HepG2 (cell line): ENCODE results near the gene FOXK2. TPM values are rescaled to one million over a fixed set of nuclear protein-coding genes. Genes with fewer than 3 reads are reported as not detected.
"Not testable (repeated sequence)": the region's sequence is repeated elsewhere in the genome, so short reads cannot be mapped to it uniquely, and the experiment has no call there.

ENCODE experiments used
- ATAC-seq: fragments of 200-7000 bp; cut with Tn5 transposase; 3 replicates; pipeline ENCODE4 v1.9.1; 2020; ENCODE audit warnings: mild to moderate bottlenecking, moderate library complexity
- BruUV-seq: library from RNA; stranded (reverse); fragments of 400-500 nt; replicated peaks from 2 replicates; lab custom pipeline; 2021; lab: Mats Ljungman, UMichigan
- CTCF ChIA-PET: fragments of 300-600 bp; formaldehyde crosslinking; extraction: SDS; loops from one replicate; lab custom pipeline; 2021; ENCODE audit warnings: low total read pairs, inconsistent platforms, low intra/inter-chr PET ratio; lab: Yijun Ruan, JAX
- POLR2A ChIA-PET: fragments of 350-600 bp; sonication (Branson Sonifier 250); formaldehyde crosslinking; loops from one replicate; lab custom pipeline; 2020; ENCODE audit warnings: antibody characterized with exemption, inconsistent platforms; lab: Yijun Ruan, JAX
- DNase-seq: peaks from one replicate; pipeline ENCODE4 v3.0.0-alpha.2; 2015; ENCODE audit warnings: low spot score
- FAIRE-seq: peaks from 3 replicates; lab custom pipeline; 2011; peaks lifted over from hg19 to GRCh38; lab: Jason Lieb, UNC
- H2AFZ ChIP-seq: one replicate; pipeline ENCODE4 v1.6.1; 2011; ENCODE audit warnings: low read length, inconsistent platforms
- H3K27ac ChIP-seq: fragments of 300-600 bp; 3 replicates; pipeline ENCODE4 v1.8.0; 2011; ENCODE audit warnings: mixed run types, mild to moderate bottlenecking, mixed read lengths, low read length, inconsistent platforms; ENCODE audit not compliant: insufficient read depth; ENCODE audit errors: extremely low read length
- H3K27me3 ChIP-seq, 2 experiments: fragments of 200-600 bp in 1 of 2; 2 replicates in 1 of 2; 3 replicates in 1 of 2; pipeline versions ENCODE4 v1.6.0 to v1.8.0; 2011; ENCODE audit warnings: low read length in 2 of 2, mild to moderate bottlenecking in 2 of 2, moderate library complexity in 2 of 2, inconsistent platforms in 1 of 2; ENCODE audit not compliant: insufficient read depth in 2 of 2, control insufficient read depth in 1 of 2
- H3K36me3 ChIP-seq, 2 experiments: fragments of 200-600 bp in 1 of 2; replicated peaks in 1 of 2; 2 replicates in 1 of 2; 3 replicates in 1 of 2; pipeline versions ENCODE4 v1.5.1 to v1.8.0; 2011; ENCODE audit warnings: low read length in 2 of 2, inconsistent platforms in 1 of 2; ENCODE audit not compliant: insufficient read depth in 2 of 2, control insufficient read depth in 1 of 2
- H3K4me1 ChIP-seq: 2 replicates; pipeline ENCODE4 v1.5.1; 2012; ENCODE audit warnings: low read length, inconsistent platforms; ENCODE audit not compliant: insufficient read depth
- H3K4me2 ChIP-seq: 2 replicates; pipeline ENCODE4 v1.6.0; 2011; ENCODE audit warnings: low read depth, low read length, inconsistent platforms
- H3K4me3 ChIP-seq, 3 experiments: fragments of 200-600 bp in 1 of 3; sonication (generic), shearing (Covaris generic) in 1 of 3; replicated peaks in 1 of 3; 2 replicates each; pipeline ENCODE4 v1.5.1; 2011 to 2016; ENCODE audit warnings: low read length in 3 of 3, inconsistent platforms in 2 of 3, low read depth in 2 of 3, mild to moderate bottlenecking in 2 of 3, control low read depth in 1 of 3, mixed read lengths in 1 of 3; ENCODE audit not compliant: insufficient read depth in 1 of 3
- H3K79me2 ChIP-seq: one replicate; pipeline ENCODE4 v1.6.1; 2011; ENCODE audit warnings: low read length, inconsistent platforms; ENCODE audit not compliant: insufficient read depth
- H3K9ac ChIP-seq: 2 replicates; pipeline ENCODE4 v1.6.0; 2011; ENCODE audit warnings: mild to moderate bottlenecking, low read depth, low read length, inconsistent platforms; ENCODE audit not compliant: insufficient read depth
- H3K9me3 ChIP-seq: 2 replicates; pipeline ENCODE4 v1.5.1; 2012; ENCODE audit warnings: mild to moderate bottlenecking, low read length
- H4K20me1 ChIP-seq: 2 replicates; pipeline ENCODE4 v1.6.0; 2011; ENCODE audit warnings: inconsistent platforms, mild to moderate bottlenecking, low read length, moderate library complexity; ENCODE audit not compliant: insufficient read depth
- LBX2 ChIP-seq: sonication (generic); formaldehyde crosslinking; IDR thresholded peaks from 2 replicates; pipeline ENCODE4 v1.5.0; 2020; ENCODE audit warnings: missing genetic modification reagents, mild to moderate bottlenecking, borderline replicate concordance
- LRRFIP1 ChIP-seq: sonication (generic); formaldehyde crosslinking; conservative IDR thresholded peaks from 2 replicates; pipeline ENCODE4 v1.4.0; 2020; ENCODE audit warnings: missing genetic modification reagents
- MNT ChIP-seq: fragments of 450-650 bp; IDR thresholded peaks from 2 replicates; pipeline ENCODE4 v1.6.1; 2016
- NCOA2 ChIP-seq: sonication (generic); formaldehyde crosslinking; IDR thresholded peaks from 2 replicates; pipeline ENCODE4 v1.8.0; 2022; ENCODE audit warnings: inconsistent platforms
- PRPF4 ChIP-seq: fragments of 200-400 bp; formaldehyde crosslinking; IDR thresholded peaks from 2 replicates; pipeline ENCODE4 v1.6.1; 2016; ENCODE audit warnings: low read length, low read depth; ENCODE audit not compliant: poor library complexity, severe bottlenecking
- RAD21 ChIP-seq: fragments of 450-650 bp; formaldehyde crosslinking; IDR thresholded peaks from 2 replicates; pipeline ENCODE4 v1.5.0; 2020; ENCODE audit warnings: mild to moderate bottlenecking
- RARA ChIP-seq: IDR thresholded peaks from 2 replicates; pipeline ENCODE4 v1.6.1; 2016; ENCODE audit warnings: missing genetic modification reagents, missing compliant biosample characterization
- RXRB ChIP-seq: IDR thresholded peaks from 2 replicates; pipeline ENCODE4 v1.6.1; 2016; ENCODE audit warnings: borderline replicate concordance, missing genetic modification reagents, missing compliant biosample characterization
- SETDB1 ChIP-seq: sonication (generic); formaldehyde crosslinking; IDR thresholded peaks from 2 replicates; pipeline ENCODE4 v1.5.1; 2020; ENCODE audit warnings: missing genetic modification reagents, mild to moderate bottlenecking, borderline replicate concordance
- SOX13 ChIP-seq, 3 experiments: fragments of 450-650 bp in 1 of 3; sonication (generic) in 1 of 3; formaldehyde crosslinking in 1 of 3; IDR thresholded peaks in 2 of 3; conservative IDR thresholded peaks in 1 of 3; 2 replicates each; pipeline versions ENCODE4 v1.5.0 to v1.6.1; 2016 to 2020; ENCODE audit warnings: antibody characterized with exemption in 1 of 3, mild to moderate bottlenecking in 1 of 3, missing compliant biosample characterization in 1 of 3, missing genetic modification reagents in 1 of 3, moderate library complexity in 1 of 3
- TAF15 ChIP-seq: fragments of 200-400 bp; formaldehyde crosslinking; IDR thresholded peaks from one replicate; pipeline ENCODE4 v1.6.1; 2018; ENCODE audit warnings: mild to moderate bottlenecking, low read depth, low read length; ENCODE audit not compliant: poor library complexity, severe bottlenecking
- ZNF136 ChIP-seq: sonication (generic); formaldehyde crosslinking; IDR thresholded peaks from 2 replicates; pipeline ENCODE4 v1.8.1; 2022; ENCODE audit warnings: low read depth, mild to moderate bottlenecking, moderate library complexity, missing genetic modification reagents
- ZNF292 ChIP-seq: sonication (generic); formaldehyde crosslinking; IDR thresholded peaks from 2 replicates; pipeline ENCODE4 v1.8.1; 2022; ENCODE audit warnings: mild to moderate bottlenecking, low read depth, missing genetic modification reagents, borderline replicate concordance
- ZNF468 ChIP-seq: sonication (generic); formaldehyde crosslinking; IDR thresholded peaks from 2 replicates; pipeline ENCODE4 v1.8.0; 2022; ENCODE audit warnings: mild to moderate bottlenecking, moderate library complexity, missing genetic modification reagents
- ZNF761 ChIP-seq: sonication (generic); formaldehyde crosslinking; conservative IDR thresholded peaks from 2 replicates; pipeline ENCODE4 v1.4.0; 2020; ENCODE audit warnings: mild to moderate bottlenecking, missing genetic modification reagents
- WGBS: methylation state at CpG from one replicate; pipeline ENCODE4 v1.1.6; 2017; ENCODE audit warnings: low lambda C conversion rate; 5-methylcytosine and 5-hydroxymethylcytosine counted together
- in situ Hi-C: cut with HindIII; loops from 2 replicates; pipeline ENCODE4 v1.10.0; 2017; ENCODE audit warnings: low pct_unique_long_range_greater_than_20kb; ENCODE audit not compliant: extremely low pct_ligation_motif_present
- intact Hi-C: fragments of 100-400 bp; cut with micrococcal nuclease; formaldehyde crosslinking; loops from one replicate; pipeline ENCODE4 v1.10.0; 2022; ENCODE audit not compliant: unreplicated experiment
- polyA plus RNA-seq, 8 experiments: library from polyadenylated mRNA; depleted of rRNA in 3 of 8; stranded (reverse) in 7 of 8; unstranded in 1 of 8; fragments of >200 nt; fragmentation: Illumina TruSeq in 4 of 8; extraction: Trizol in 4 of 8; gene quantifications; 2 replicates each; pipeline versions ENCODE4 v1.2.1 to v1.2.3, GENCODE V29; 2011 to 2016; ENCODE audit warnings: low read depth in 4 of 8, missing spikeins in 1 of 8, mixed read lengths in 1 of 8; ENCODE audit not compliant: insufficient read depth in 1 of 8
- total RNA-seq, 5 experiments: library from RNA; depleted of rRNA; stranded (reverse); fragments of >200 nt; fragmentation: Illumina TruSeq; extraction: Trizol; gene quantifications; 2 replicates each; pipeline ENCODE4 v1.2.3, GENCODE V29; 2016; ENCODE audit warnings: low read depth in 1 of 5

FOXK2 gene
- total and polyA plus RNA-seq, 2 of the 13 experiments (the other 11 are each of a cell fraction or from before 2014, with no cell fraction given): 67.1 to 67.2 TPM

GRCh38 chr17:82563745-82564144, 44.2 kb downstream of the FOXK2 start:
- H3K4me1 ChIP-seq: peaks cover 100% of the 10 kb centered on the region
- CTCF ChIA-PET, H3K4me2 ChIP-seq: not testable (repeated sequence)

GRCh38 chr17:82564241-82564640, 44.7 kb downstream of the FOXK2 start:
- Histone ChIP-seq H3K79me2 (peaks cover 85% of the 10 kb centered on the region), H3K9ac (no peak overlapping the region), H4K20me1 (peaks cover 44% of the 10 kb centered on the region; the same call in 1 of the 2 replicates), H3K36me3 (peaks cover 10 to 37% of the 10 kb centered on the region in 2 experiments), H3K9me3 (no peaks in the 10 kb centered on the region), H3K4me2 (no peak overlapping the region), H3K27me3 (no peaks in the 10 kb centered on the region), H2AFZ (no peak overlapping the region), H3K27ac (no peak overlapping the region), H3K4me3 (no peak overlapping the region), H3K4me1 (peaks cover 100% of the 10 kb centered on the region)
- intact Hi-C loops (no loop called here), in situ Hi-C loops (no loop called here)
- ChIA-PET POLR2A (no interaction called here), CTCF (no interaction called here)
- TF ChIP-seq PRPF4 (no peak), LRRFIP1 (no peak), ZNF136 (CRISPR knock-in tag) (no peak), MNT (no peak), LBX2 (no peak), TAF15 (no peak), ZNF761 (CRISPR knock-in tag) (no peak), RAD21 (no peak), ZNF468 (CRISPR knock-in tag) (no peak)
- DNase-seq (no peak), FAIRE-seq (no peak), ATAC-seq (no peak)
- no TSS peak for BruUV-seq
- 93% methylated on average over 5 of the region's 5 CpGs for WGBS

More at GRCh38 chr17:82563745-82564144, 44.2 kb downstream of the FOXK2 start:
- BruUV-seq; H3K27me3 ChIP-seq; in situ Hi-C loops; intact Hi-C loops; DNase-seq; H3K4me3 ChIP-seq; H3K9ac ChIP-seq; ATAC-seq; POLR2A ChIA-PET; H3K9me3 ChIP-seq; FAIRE-seq; H2AFZ ChIP-seq; TF ChIP-seq SOX13 (IDR thresholded peaks at IDR 0.05): not testable (repeated sequence)
- 67% methylated on average over 4 of the region's 4 CpGs for WGBS
- Histone ChIP-seq H3K27ac (peak overlapping the region; percentile 75), H4K20me1 (peaks cover 44% of the 10 kb centered on the region), H3K36me3 (peaks cover 10 to 33% of the 10 kb centered on the region in 2 experiments), H3K79me2 (peaks cover 85% of the 10 kb centered on the region)
- 0 out of 4 replicates have a peak, but pooled peaks of 1 of the 2 experiments have one; percentile 3 for TF ChIP-seq SOX13 (CRISPR knock-in tag; conservative IDR thresholded peaks at IDR 0.05 in 1 of 2, IDR thresholded peaks at IDR 0.05 in 1 of 2)
- TF ChIP-seq RXRB: 0 out of 2 replicates have a peak, but pooled peaks have one; percentile 11
- 0 out of 2 replicates have a peak, but pooled peaks have one; percentile 28 for TF ChIP-seq SETDB1 (CRISPR knock-in tag)
- TF ChIP-seq ZNF292 (CRISPR knock-in tag): 0 out of 2 replicates have a peak, but pooled peaks have one; percentile 30
- 0 out of 2 replicates have a peak, but pooled peaks have one; percentile 13 for TF ChIP-seq RARA
- 0 out of 2 replicates have a peak, but pooled peaks have one; percentile 14 for TF ChIP-seq NCOA2 (CRISPR knock-in tag)
